ENCODE measurements around the gene NAALADL2. TPM values are rescaled to one million over a fixed set of nuclear protein-coding genes. Genes with fewer than 3 reads are reported as not detected.

Gene NAALADL2
- total and polyA plus RNA-seq, 2 of the 8 experiments (the other 6 are each of a cell fraction or from before 2014, with no cell fraction given): 0.12 to 0.22 TPM

GRCh38 chr3:175495331-175495730, 636.2 kb downstream of the NAALADL2 start (continued):
- TF ChIP-seq TBP (IDR thresholded peaks at IDR 0.05; ENCODE audit: low read depth, low read length) (no peak), ATF2 (IDR thresholded peaks at IDR 0.05; ENCODE audit: low read length) (no peak), SRF (IDR thresholded peaks at IDR 0.05; ENCODE audit: low read depth, low read length) (no peak)
